CD4-positive, alpha-beta T cell treated with Interleukin-6 at 100 ng/mL for 8 hours (primary cell): ENCODE data around the gene ZNF792.
"Not testable (repeated sequence)": the region's sequence is repeated elsewhere in the genome, so short reads cannot be mapped to it uniquely, and the experiment has no call there.

Source experiments
- DNase-seq: peaks from one replicate; pipeline ENCODE4 v3.0.0-alpha.2; 2020; ENCODE audit warnings: mixed read lengths, low spot score

ZNF792 gene

DNA sequence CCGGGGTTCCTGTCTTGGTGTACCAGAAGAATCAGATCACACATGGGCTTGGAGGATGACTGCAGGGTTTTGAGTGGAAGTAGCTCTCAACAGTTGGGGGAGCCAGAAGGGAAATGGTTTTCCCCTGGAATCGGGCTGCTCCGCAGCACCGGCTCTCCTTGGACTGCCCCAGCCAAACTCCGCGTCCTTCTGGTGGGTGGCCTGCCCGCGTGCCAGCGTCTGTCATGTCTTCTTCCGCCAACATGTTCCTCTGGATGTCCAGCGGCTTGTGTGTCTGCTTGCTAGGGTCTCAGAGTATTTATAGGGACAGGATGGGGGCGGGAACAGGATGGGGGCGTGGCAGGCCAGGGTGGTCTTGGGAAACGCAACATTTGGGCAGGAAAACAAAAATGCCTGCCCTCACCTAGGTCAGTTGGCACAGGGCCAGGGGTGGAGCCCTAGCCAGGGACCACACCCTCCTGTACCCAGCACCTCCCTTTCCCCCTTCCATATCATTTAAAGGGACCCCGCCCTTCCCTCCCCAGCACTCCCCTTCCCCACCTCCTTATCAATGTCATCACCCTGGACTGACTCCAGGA, 38.7 kb downstream of the ZNF792 start:
- DNase-seq, result no peak

DNA sequence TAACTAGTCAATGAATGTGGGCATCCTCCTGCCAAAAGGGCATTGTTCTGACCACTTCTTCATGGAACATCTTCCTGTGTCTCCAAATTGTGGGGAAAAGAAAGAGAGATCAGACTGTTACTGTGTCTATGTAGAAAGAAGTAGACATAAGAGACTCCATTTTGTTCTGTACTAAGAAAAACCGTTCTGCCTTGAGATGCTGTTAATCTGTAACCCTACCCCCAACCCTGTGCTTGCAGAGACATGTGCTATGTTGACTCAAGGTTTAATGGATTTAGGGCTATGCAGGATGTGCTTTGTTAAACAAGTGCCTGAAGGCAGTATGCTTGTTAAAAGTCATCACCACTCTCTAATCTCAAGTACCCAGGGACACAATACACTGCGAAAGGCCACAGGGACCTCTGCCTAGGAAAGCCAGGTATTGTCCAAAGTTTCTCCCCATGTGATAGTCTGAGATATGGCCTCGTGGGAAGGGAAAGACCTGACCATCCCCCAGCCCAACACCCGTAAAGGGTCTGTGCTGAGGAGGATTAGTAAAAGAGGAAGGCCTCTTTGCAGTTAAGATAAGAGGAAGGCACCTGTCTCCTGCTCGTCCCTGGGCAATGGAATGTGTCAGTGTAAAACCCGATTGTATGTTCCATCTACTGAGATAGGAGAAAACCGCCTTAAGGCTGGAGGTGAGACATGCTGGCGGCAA, 43.8 kb downstream of the ZNF792 start:
- DNase-seq, result not testable (repeated sequence)

DNA sequence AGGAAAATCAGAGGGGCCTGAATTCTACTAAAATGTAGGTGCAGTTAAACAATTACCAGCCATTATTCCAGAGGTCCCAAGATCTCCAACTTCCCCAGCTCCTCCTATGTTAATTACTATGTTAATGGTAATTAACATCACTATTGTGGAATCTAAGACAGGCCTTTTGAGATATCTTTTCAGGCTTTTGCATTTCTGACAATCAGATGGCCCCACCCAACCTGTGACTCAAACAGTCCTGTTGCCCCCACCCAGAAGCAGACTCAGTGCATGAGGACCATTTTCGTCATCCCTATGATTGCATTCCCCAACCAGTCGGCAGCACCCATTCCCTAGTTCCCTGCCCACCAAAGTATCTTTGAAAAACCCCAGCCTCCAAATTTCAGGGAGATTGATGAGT, 45.8 kb downstream of the ZNF792 start:
- no peak for DNase-seq

DNA sequence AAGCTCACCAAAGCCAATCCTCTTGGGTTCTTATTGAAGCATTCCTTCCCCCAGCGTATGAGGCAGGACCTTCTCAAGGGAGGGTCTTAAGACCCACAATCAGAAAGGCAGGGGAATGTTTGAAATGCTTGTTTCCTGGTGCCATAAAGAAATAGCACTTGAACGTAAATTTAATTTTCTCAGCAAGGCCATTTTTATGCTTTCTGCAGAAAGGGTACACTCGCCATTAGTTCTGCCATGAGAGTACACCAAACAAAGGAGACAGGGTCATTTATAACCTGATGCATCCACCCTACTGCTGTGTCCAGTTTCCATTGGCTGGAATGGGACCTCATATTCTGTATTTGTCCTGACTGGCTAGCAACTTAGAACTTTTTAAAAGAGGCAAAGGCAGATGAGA, 46.9 kb downstream of the ZNF792 start:
- not testable (repeated sequence) for DNase-seq

DNA sequence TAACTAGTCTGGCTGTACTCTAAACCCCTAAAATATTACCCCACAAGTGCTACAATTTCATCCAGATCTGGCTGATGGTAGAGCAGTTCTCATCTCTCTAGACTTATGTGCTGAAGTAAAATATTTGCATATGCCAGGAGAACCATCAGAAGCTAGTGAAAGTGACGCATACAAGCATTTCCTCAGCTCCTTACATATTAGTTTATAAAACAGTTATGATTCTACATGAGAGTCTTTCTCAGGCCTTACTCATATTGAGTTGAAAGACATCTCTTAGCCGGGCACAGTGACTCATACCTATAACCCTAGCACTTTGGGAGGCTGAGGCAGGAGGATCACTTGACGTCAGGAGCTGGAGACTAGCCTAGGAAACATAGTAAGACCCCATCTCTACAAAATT, 53.3 kb downstream of the ZNF792 start:
- DNase-seq, result no peak
